ENCODE measurements around the gene C6orf136.

GRCh38 chr6:30691208-30691847, 44.4 kb downstream of the C6orf136 start:
- no peak for TF ChIP-seq POLR2A (IDR thresholded peaks at IDR 0.05)
- TF ChIP-seq EP300 (IDR thresholded peaks at IDR 0.05), result no peak
- TF ChIP-seq CTCF (IDR thresholded peaks at IDR 0.05), result no peak
- no peak for TF ChIP-seq POLR2AphosphoS5 (IDR thresholded peaks at IDR 0.05)

All from stomach (tissue), 4 donors.